ENCODE data around the gene CTIF.

The CTIF gene

GRCh38 chr18:48735080-48735676 is 196.3 kb downstream of the CTIF start:
- no peak for DNase-seq

DNA sequence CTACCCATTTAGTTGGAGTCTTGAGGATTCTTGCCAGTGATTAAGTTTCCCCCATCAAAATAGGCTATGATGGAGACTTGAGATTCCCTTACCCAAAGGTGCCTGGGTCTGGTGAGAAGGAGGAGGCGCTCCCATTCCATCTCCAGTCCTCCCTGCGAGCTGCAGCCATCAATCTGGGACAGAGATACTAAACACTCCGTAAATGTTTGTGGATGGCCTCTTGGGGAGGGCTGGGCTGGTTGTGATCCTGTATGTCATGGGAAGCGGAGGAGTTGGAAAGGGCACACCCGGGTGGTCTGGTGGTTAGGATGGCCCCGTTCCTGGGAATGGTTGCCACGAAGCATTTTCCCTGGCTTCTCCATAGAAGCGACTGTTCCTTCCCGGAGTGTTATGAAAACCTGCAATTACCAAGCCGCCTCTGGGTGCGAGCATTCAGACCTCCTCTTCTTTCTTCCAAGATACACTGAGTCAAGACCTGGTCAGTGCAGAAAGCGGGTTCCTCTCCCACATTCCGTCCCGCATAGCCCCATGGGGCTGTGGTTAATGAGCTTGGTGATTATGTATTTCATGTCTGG is 196.9 kb downstream of the CTIF start:
- DNase-seq, result peak; percentile 67

DNA sequence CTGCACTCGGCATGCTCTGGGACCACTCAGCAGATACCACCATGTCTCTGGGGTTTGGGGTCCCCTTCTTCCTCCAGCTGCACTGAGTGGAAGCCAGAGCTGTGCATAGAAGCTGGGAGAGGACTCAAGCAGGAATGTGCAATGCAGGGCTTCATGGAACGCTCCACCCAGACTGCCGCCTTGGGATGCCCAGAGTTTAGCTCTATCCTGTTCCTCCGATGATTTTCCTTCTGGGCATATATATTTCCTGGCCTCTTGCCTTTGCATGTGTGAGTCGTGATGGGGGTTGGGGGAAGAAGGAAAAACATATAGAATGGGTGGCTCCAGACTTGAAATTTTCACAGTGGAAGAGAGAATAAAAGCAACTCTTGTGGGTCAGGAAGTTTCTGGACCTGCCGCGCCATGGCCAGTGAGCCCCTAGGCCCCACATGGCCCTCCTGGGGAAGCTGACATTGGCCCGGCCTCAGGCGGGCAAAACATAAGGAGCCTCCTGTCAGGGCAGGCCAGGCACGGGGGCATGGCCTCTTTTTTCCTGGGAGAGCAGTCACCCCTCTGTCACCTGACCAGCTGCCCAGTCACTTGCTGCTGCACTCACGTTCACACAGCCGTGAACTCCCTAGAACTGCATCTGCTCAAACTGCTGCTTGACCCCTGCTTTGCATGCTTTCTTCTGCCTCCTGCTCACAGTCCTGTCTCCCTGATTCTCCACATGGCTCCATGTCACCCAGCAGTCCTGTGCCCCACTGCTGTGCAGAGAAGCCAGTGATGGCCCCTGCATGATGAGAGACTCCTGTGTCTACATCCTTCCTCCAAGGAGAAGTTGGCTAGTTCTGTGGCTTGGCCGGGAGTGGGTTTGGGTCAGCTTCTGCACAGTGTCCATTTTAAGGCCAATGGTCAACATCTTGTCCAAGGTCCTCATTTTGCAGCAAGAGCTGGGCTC is 197.8 kb downstream of the CTIF start:
- DNase-seq, result no peak

DNA sequence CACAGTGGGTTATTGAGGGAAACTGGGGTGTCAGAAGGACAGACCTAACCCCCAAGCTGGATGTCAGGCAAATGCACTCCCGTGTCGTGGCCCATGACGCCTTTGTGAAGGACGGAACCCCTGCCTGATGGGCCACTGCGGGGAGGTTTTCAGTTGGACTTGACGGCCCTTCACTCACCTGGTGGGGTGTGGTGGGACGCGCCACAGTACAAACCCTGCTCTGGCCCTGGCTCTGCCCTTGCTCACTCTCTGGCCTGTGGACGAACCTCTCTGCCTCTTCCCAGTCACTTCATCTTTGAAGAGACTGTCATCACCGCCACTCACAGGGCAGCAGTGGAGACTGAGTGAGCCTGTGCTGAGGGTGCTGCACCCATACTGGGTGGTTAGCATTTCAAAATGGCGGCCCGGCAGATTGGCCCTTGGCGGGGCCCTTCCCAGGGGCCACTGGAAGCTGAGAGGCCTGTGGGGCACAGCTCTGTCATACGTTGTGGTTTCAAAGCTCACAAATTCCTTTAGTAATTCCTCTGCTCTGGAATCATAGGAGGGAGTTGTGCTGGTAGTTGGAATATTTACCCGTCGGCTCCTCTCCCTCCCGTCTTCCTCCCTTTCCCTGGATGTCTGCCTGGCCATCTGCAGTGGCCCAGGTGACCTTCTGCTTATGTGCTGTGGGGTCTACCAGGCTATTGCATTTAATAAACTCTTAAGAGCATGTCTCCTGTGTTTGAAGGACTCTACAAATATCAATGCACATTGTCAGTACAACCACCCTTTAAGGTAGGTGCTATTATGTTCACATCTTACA is 200.6 kb downstream of the CTIF start:
- DNase-seq, result no peak

DNA sequence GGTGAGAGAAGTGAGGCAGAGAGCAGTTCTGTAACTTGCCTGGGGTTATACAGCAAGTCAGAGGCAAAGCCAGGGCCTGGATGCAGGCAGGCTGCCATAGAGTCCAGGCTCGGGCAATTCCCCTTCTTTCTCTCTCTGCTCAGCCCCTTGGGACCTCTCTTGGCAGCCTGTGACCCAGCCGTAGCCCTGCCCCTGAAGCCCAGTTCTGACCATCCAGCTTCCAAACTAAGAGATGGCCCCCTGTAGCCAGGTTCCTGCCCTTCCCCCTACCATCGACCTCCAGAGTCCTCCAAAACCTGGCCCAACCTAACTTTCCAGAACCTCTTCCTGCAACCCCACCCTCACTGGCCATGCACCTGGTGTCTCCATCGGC is 201.2 kb downstream of the CTIF start:
- DNase-seq, result no peak

DNA sequence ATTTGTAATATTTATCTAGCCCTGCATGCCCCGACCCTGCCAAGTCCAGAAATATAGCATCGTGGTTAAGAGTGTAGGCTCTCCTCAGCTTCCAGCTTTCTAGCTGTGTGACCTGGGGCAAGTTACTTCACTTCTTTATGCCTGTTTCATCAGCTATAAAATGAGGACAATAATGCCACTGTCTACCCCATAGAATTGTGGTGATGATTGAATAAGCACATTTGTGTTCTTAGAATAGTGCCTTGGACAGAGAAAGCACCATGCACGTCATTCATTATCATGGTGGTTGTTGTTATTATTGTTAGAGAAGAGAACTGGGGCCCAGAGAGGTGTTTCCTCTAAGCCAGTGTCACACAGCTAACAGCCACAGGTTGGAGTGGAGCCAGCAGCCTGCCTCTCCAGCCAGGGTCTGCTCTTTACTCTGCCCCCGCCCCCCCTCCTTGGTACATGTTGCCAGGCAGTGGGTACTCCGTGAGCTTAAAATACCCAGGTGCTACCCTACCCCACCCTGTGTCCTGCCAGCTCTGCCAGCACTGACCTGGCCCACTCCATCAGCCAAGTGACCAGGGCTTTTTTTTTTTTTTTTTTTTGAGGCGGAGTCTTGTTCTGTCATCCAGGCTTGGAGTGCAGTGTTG is 202.1 kb downstream of the CTIF start:
- DNase-seq, result no peak

- DNase-seq, result no peak
Measured at GRCh38 chr18:48741866-48742265, 203.0 kb downstream of the CTIF start.

DNA sequence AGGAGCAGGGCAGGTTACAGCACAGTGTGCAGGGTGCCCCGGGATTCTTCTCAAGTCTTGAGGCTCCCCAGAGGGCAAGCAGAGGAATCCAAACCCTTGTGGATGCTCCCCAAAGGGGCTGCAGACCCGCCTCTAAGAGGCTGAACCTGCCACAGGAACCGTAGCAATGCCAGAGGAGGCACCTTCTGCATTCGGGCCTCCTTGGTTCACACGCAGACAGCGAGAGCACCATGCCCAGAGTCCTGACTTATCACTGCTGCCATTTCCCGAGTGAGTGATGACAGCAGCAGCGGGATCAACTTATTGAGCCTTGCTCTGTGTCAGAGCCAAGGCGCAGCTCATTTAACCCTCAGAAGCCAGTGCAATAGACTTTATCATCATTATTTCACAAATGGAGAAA is 203.5 kb downstream of the CTIF start:
- no peak for DNase-seq

GRCh38 chr18:48742706-48743475 is 204.1 kb downstream of the CTIF start:
- DNase-seq, result peak; percentile 70

- no peak for DNase-seq
Measured at GRCh38 chr18:48743886-48744285, 205.1 kb downstream of the CTIF start.

DNA sequence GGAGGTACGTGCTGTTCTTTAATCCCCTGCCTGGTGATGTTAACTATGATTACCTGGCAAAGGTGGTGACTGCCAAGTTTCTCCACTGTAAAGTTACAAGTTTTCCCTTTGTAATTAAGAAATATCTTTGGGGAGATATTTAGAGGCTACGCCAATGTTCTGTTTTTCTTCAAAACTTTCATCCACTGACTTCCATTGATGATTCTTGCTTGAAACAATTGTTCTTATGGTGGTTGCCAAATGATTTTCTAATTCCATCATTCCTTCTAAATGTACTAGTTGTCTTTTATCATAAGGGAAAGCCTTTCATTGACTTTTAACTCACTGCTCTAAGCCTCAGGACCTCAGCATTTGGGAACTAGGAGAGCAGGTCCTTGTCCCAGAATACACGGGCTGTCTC is 206.5 kb downstream of the CTIF start:
- DNase-seq, result no peak

DNA sequence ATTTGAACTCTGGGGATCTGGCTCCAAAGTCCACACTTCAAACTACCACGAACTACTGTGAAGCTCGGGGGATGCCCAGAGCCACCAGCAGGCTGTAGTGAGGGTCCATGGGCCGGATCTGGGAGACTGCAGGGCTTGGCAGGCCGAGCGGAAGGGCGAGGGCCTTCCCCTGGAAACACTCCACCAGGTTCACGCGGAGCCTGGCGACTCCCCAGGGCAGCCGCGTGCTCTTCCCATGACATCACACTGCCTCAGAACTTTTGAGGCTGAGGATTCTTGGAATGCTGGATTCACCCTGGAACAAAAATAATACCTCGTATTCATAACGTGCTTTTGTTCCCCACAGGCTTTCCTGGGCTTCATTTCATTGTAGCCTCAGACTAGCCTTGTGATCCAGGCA is 210.9 kb downstream of the CTIF start:
- peak; percentile 80 for DNase-seq

- peak; percentile 81 for DNase-seq
Measured at GRCh38 chr18:48750485-48751175, 211.8 kb downstream of the CTIF start.

DNA sequence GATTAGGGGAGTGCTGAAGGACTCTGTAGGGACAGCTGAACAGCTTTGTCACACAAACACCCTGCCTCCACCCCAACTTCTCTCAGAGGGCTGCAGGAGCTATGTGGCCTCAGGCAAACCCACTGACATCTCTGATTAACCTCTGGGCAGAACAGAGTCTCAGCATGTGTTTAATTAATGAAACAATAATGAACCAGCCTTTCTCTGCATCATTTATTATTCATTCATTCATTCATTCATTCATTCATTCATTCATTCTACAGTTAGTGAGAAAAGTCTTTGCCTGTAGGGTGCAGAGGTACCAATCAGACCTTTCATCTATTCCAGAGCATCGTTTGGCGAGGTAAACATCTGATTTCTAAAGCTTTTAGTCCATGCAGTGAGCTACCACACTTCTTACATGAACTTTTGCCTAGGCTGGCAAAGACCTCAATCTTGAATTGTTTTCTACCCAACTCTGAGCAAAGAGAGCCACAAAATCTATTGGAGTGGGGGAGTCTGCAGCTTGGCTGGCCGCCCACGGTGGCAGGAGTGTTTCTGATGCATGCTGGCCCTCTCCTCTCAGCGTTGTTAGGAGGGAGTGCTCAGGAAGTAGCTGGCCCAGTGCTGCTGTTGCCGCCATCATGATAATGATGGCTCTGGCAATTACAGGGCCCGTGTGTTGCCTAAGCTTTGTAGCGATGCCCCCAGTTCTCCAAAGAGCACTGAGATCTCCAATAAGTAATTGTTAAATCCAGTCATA is 213.1 kb downstream of the CTIF start:
- peak; percentile 57 for DNase-seq

GRCh38 chr18:48752478-48752877 is 213.6 kb downstream of the CTIF start:
- no peak for DNase-seq

DNA sequence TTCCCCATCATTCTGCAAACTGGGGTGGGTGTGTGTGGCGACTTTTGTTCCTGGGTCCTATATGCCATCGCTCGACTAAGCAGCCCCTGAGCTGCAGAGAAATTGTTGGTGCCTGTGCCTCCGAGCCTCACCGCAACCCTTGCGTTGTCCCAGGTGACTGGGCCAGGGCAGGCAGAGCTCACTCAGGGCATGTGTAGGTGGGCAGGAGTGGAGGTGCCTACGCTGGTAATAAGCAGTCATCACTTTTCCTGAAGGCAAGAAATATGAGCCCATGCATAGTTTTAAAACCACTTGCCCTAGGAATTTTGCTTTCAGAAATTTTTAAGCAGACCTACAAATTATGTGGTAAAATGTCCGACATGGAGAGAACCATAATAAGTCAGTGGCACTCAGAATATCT is 214.1 kb downstream of the CTIF start:
- DNase-seq, result no peak

DNA sequence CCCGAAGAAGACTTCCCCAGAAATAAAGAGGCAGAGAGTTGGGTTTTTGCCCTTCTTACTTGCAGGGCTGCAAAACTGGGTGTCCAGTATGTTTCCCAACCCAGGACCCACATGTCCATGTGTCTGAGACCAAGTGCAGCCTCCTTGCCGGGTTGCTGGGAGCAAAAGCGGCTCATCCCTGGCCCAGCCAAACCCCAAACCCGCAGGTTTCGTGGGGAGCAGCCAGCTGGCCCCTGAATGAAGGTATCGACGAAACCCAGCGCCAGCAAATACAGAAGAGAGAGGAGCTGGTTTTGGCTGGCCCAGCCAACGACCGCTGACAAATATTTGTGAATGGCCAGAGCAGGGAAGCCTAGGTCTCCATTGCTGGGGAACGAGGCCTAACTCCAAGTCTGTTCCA is 214.9 kb downstream of the CTIF start:
- peak; percentile 75 for DNase-seq

- DNase-seq, result no peak
Measured at GRCh38 chr18:48754559-48754958, 215.7 kb downstream of the CTIF start.

DNA sequence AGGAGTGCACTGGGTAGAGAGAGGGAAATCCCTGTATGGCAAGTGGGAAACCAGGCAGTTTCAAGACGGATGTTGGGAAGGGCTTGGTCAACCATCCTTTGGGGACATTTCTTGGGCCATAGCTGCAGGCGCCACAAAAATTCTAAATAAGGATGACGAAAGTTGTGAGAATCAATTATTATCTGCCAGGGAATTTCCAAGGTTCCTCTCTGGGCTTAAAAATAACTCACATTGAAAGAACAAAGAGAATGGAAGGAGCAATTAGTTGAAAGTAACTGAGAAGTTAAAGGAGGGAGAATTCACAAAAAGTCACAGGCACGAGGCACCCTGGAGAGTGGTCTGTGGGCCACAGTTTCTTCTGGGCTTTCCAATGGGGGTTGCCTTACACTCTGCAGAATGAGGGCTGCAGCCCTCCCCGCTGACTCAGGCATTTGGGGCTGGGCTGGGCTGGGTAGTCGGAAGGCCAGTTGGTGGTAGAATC is 216.2 kb downstream of the CTIF start:
- no peak for DNase-seq

GRCh38 chr18:48756511-48757226 is 217.8 kb downstream of the CTIF start:
- DNase-seq, result no peak
